Activated naive CD4-positive, alpha-beta T cell treated with anti-CD3 and anti-CD28 coated beads, Interleukin-2, amount 50 U/mL, for 72 hours (primary cell): ENCODE measurements around the gene PAF1. TPM values are rescaled to one million over a fixed set of nuclear protein-coding genes. Genes with fewer than 3 reads are reported as not detected.

Source experiments
- ATAC-seq, 2 donors: fragments of 150-1000 bp; cut with Tn5 transposase; 2 replicates each; pipeline ENCODE4 v1.10.0; 2021; ENCODE audit warnings: mild to moderate bottlenecking in 2 of 2, moderate library complexity in 2 of 2
- DNase-seq, 2 donors: peaks; one replicate each; pipeline ENCODE4 v3.0.0; 2021 to 2022; ENCODE audit warnings: low spot score in 2 of 2
- H3K27ac Mint-ChIP-seq, 2 donors: one replicate each; pipeline ENCODE4 v1.8.0; 2022; ENCODE audit warnings: mild to moderate bottlenecking in 2 of 2, mixed read lengths in 2 of 2
- H3K36me3 Mint-ChIP-seq, 2 donors: one replicate each; pipeline ENCODE4 v1.8.0; 2022; ENCODE audit warnings: mixed read lengths in 2 of 2
- H3K9me3 Mint-ChIP-seq, 2 donors: one replicate each; pipeline ENCODE4 v1.8.0; 2022; ENCODE audit warnings: mixed read lengths in 2 of 2
- total RNA-seq, 2 donors: library from RNA; stranded (reverse); gene quantifications; one replicate each; pipeline ENCODE4 v1.2.3, GENCODE V29; 2022

PAF1 gene
- 10 to 100 TPM; 42.2 to 58.2 TPM for total RNA-seq

DNA sequence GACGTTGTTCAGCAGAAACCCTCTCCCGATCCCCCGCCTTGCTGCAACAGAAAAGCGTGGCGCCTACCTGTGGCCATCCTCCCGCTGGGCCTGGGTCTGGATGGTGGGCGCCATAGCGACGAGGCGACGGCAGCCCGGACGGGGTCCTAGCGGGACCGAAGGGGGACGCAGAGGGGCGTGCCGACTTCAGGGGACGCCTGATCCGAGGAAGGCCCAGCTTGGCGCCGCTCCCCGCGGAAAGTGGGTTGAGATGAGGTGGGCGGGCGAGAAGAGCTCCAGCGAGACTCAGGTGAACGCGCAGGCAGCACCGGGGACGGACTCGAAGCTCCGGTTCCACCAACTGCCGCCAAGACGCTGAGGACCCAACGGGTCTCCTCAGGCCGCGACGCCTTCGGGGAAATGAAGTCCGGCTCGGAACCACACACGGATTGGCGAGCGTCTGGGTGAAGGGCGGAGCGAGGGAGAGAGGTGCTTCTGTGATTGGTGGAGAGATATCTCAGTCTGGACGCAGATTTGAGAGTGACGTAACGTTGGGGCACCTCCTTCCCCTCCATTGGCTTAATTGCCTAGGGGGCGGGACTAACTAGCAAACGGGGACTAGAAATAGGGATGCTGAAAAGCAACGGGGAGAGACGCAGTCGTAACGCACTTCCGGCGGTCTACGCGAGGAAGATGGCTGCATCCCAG lies at the start of gene PAF1, which contains the start of gene MED29:
PAF1 (minus strand) TSS at position 356 of the 687 bp plus-strand sequence; CDS start at position 114, 242 bp downstream.
MED29 (plus strand) TSS at position 628 of the 687 bp plus-strand sequence; CDS start at position 673, 45 bp downstream.
- ATAC-seq (peak; percentile 96 to 98), DNase-seq (peak; percentile 91 to 95)
- peaks cover 25 to 26% of the 10 kb centered on the region in 2 donors for H3K36me3 Mint-ChIP-seq
- peak within 1 kb of the TSS; percentile 99 for H3K27ac Mint-ChIP-seq
- H3K9me3 Mint-ChIP-seq, result no peaks in the 10 kb centered on the region

DNA sequence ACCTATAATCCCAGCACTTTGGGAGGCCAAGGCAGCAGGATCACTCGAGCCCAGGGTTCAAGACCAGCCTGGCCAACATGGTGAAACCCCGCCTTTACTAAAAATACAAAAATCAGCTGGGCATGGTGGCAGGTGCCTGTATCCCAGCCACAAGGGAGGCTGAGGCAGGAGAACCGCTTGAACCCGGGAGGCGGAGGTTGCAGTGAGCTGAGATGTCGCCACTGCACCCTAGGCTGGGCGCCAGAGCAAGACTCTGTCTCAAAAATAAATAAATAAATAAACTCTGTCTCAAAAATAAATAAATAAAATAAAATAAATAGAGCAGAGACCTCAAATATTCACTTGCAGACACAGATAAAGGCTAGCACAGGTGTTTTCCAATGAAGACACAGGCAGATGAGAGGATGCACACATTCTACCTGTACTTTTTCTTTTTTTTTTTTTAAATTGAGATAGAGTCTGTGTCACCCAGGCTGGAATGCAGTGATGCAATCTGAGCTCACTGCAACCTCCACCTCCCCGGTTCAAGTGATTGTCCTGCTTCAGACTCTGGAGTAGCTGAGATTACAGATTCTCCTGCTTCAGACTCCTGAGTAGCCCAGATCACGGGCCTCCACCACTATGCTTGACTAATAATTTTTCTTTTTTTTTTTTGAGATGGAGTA lies 47.5 kb upstream of the PAF1 start:
- DNase-seq (no peak), ATAC-seq (no peak)
- Mint-ChIP-seq H3K36me3 (peaks cover 23 to 28% of the 10 kb centered on the region in 2 donors), H3K27ac (no peak overlapping the region), H3K9me3 (no peaks in the 10 kb centered on the region)

- H3K36me3 Mint-ChIP-seq, result peaks cover 35 to 38% of the 10 kb centered on the region in 2 donors
These were observed 45.4 kb upstream of the PAF1 start for GRCh38 chr19:39436350-39436716.

DNA sequence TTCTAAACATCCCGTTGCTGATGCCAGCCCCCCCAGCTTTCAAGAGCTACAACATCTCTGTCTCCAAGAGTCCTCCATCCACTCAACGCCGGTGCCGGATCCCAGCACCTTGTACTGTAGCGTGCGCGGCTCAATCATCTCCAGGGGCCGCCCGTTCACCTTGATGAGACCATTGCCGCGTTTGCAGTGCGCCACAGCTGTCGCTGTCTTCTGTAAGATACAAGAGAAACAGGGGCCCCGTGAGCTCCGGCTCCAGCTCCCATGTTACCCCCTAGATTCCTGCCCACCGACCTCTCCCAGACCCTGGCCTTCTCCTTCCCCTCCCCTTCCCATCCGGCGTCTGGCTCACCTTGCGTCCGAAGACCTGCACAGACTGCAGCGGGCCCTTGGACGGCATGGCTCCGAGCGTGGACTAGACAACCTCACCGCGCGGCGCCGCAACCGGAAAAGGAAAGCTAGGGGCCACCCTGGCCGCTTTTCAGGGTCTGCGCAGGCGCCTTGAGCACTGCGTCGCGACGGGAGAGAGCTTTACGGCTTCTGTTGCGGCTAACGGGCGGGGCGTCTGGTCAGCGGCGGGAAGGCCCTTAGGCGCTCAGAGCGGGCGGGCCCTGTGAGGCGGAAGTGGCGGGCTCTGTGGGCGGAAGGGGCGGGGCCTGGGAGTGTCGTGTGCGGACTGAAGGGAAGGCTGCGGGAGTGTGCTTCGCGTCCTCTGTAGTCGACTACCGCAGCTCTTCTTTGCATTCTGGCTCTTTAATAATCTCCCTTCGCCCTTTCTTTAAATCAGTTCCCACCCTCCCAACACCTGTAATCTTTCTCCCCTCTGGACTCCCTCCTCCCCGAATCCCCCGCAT lies 44.8 kb upstream of the PAF1 start, which contains the start of gene RPS16:
RPS16 (minus strand) TSS at position 451 of the 851 bp plus-strand sequence; CDS start at position 397, 54 bp downstream.
- H3K36me3 Mint-ChIP-seq, result peaks cover 35 to 38% of the 10 kb centered on the region in 2 donors
- peak within 1 kb of the TSS; percentile 96 to 100 for H3K27ac Mint-ChIP-seq
- ATAC-seq, result peak; percentile 93 to 94

More at GRCh38 chr19:39436350-39436716, 45.4 kb upstream of the PAF1 start:
- no peak for DNase-seq
- Mint-ChIP-seq H3K27ac (peak overlapping the region; percentile 96 to 100), H3K9me3 (no peaks in the 10 kb centered on the region)
- ATAC-seq, result no peak

DNA sequence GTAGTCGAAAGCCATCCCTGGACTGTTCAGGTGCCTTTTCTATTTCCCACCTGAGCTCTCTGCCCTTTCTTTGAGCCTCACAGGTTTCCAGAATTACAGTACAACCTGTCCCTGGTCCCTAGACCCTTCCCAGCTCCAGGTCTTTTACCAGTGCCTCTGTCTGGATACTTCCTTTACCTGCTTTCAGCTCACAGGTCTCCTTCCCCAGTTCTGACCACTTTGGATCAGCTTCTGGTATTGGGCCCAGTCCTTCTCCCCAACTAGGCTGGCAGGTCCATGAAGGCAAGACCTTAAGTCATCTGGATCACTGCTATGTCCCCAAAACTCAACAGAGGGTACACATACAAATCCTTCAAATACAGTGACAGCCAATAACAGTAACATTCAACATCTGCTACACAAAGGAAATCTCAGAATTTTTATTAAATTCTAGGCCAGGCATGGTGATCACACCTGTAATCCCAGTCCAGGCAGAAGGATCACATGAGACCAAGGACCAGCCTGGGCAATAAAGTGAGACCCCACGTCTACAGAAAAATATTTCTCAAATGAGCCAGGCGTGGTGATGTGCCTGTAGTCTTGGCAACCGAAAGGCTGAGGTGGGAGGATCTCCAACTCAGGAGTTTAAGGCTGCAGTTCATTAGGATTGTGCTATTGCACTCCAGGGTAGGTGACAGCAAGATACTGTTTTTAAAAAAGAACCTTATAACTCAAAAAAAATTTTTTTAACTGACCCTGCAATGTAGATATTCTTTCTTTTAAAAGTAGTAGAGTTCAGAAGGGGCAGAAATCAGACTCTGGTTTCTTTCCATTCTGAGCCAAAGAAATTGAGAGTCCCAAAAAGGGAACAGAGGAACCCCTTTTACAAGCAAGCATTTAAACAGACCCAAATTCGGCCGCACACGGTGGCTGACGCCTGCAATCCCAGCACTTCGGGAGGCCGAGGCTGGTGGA lies 43.5 kb upstream of the PAF1 start:
- H3K27ac Mint-ChIP-seq, result peak overlapping the region; percentile 96 to 100
- DNase-seq (no peak), ATAC-seq (no peak)
- H3K9me3 Mint-ChIP-seq, result no peaks in the 10 kb centered on the region
- peaks cover 35 to 38% of the 10 kb centered on the region in 2 donors for H3K36me3 Mint-ChIP-seq

More for the DNA sequence above, 44.8 kb upstream of the PAF1 start, which contains the start of gene RPS16:
- DNase-seq, result peak; percentile 99
- no peaks in the 10 kb centered on the region for H3K9me3 Mint-ChIP-seq

DNA sequence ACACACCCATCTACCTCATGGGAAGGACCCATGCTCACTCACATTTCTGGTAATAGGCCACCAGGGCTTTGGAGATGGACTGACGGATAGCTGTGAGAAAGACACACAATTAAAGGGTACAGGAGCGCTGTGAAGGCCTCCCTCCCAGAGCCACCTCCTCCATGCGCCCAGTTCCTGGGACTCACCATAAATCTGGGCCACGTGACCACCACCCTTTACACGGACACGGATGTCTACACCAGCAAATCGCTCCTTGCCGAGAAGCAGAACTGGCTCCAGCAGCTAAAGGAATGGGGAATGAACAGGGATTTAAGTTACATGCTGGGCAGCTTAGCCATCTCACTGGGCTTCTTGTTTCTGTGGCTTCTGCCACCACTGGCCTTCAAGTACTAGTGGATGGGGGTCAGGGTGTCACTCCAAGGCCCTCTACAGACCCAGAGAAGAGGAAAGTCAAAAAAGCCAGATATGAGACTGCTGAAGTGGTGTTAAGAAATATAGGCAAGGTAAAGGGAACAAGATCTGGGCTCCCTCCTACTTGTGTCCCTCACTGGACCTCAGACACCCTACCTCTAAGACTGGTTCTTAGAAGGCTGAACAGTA lies 42.7 kb upstream of the PAF1 start:
- Mint-ChIP-seq H3K36me3 (peaks cover 35 to 38% of the 10 kb centered on the region in 2 donors), H3K27ac (peak overlapping the region; percentile 96 to 100)
- no peak for ATAC-seq

DNA sequence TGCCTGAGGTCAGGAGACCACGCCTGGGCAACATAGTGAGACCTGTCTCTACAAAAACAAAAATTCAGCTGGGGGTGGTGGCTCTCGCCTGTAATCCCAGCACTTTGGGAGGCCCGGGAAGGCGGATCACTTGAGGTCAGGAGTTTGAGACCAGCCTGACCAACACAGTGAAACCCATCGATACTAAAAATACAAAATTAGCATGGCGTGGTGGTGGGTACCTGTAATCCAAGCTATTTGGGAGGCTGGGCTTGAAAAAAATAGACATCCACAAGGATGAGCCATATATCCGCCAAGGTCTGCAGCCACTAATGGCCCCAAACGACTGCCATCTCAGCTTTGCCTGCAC lies 41.7 kb upstream of the PAF1 start:
- no peaks in the 10 kb centered on the region for H3K9me3 Mint-ChIP-seq
- DNase-seq (no peak), ATAC-seq (no peak)
- peak overlapping the region; percentile 96 to 100 for H3K27ac Mint-ChIP-seq
- H3K36me3 Mint-ChIP-seq, result peaks cover 35 to 38% of the 10 kb centered on the region in 2 donors

More for the DNA sequence above, 42.7 kb upstream of the PAF1 start:
- no peak for DNase-seq
- no peaks in the 10 kb centered on the region for H3K9me3 Mint-ChIP-seq

DNA sequence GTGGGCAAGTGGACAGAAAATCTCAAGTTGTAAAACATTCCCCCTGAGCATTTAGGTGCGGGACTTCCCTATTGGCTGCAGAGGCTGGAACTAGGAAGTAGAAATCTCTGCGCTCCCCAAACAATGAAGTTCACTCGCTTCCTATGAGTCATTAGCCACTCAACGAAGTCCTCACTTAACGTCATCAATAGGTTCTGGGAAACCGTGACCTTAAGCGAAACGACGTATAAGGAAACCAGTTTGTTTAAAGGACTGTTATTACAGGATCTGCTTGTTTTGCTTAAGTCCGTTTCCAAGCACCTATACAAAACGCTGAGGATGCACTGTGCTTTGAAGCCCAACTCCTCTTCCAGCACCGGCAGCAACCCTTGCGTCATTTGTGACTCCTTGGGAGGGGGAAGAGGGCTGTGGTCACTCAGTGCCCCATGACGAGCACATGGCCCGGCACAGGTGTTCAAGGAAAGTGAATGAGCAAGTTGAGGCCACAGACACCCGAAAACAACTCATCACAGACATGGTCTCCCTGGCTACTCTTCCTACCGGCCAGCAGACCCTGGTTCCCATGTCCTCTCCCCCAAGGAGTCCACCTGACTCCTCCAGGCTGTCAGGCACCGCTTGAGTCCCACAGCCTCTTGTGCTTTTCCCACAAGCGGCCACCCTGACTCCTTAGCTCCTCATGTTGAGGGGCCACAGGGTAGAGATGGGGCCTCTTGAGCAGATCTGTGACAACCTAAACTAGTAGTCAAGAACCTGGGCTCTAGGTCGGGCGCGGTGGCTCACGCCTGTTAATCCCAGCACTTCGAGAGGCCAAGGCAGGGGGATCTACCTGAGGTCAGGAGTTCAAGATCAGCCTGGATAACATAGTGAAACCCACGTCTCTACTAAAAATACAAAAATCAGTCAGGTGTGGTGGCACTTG lies 40.0 kb upstream of the PAF1 start:
- Mint-ChIP-seq H3K9me3 (no peaks in the 10 kb centered on the region), H3K27ac (peak overlapping the region; percentile 96 to 98), H3K36me3 (peaks cover 32 to 34% of the 10 kb centered on the region in 2 donors)
- DNase-seq (peak; percentile 69 to 83), ATAC-seq (peak; percentile 75 to 76)

DNA sequence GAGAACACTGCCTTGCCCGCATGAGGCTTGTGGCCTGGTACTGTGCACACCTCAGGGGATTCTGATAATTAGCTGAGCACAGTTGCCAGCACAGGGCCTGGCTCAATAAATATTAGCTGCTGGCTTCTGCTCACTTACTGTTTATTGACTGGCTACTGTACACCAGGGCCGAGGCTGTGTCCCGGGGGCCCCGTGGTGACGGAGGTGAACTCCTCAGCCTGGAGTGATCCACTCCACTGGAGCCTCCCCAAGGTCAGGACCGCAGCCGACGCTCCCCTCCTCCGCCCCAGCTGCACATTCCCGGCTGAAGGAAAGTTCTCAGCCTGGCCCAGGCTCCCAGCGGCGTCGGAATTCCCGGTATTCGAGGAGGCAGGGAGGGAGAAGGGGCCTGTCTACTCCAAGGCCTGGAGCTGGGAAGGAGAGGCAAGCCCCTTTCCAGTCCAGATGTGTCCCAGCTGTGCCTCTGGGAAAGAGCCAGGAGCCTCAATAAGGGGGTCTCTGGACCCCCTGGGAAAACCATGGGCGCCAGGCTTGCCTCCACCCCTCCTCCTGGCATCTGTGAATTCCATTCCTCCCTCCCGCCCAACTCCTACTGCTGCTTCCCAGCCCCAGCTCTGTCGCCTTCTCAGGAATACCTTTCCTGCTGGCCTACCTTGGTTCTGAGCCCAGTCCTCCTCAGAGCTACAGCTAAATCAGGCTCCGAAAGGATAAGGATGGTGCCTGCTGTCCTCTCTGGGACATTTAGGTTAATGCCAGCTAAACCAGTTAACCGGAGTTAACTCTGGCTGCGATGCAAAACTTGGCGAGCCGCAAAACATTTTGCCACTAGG lies 37.6 kb upstream of the PAF1 start:
- Mint-ChIP-seq H3K36me3 (peaks cover 11 to 13% of the 10 kb centered on the region in 2 donors), H3K27ac (peak overlapping the region; percentile 50 to 96), H3K9me3 (no peaks in the 10 kb centered on the region)
- DNase-seq, result no peak
- ATAC-seq, result peak in 1 of 2 donors; percentile 3

DNA sequence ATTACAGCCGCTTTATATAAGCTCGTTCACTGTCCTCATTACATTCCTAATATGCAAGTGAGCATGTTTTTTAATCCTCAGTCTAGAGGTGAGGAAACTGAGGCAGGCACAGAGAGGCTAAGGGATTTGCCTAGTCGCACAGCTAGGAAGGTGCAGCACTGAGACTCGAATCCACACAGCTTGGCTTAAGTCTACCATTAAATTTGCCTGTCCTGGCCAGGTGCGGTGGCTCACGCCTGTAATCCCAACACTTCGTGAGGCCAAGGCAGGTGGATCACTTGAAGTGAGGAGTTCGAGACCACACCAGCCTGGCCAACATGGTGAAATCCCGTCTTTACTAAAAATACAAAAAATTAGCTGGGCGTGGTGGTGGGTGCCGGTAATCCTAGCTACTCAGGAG lies 36.8 kb upstream of the PAF1 start:
- ATAC-seq, result no peak

GRCh38 chr19:39426170-39426569 lies 35.3 kb upstream of the PAF1 start:
- Mint-ChIP-seq H3K9me3 (no peaks in the 10 kb centered on the region), H3K27ac (no peak overlapping the region), H3K36me3 (no peaks in the 10 kb centered on the region)
- no peak for DNase-seq
- no peak for ATAC-seq

More for the DNA sequence above, 36.8 kb upstream of the PAF1 start:
- no peak for DNase-seq
- no peaks in the 10 kb centered on the region for H3K9me3 Mint-ChIP-seq
- peaks cover 3 to 5% of the 10 kb centered on the region in 2 donors for H3K36me3 Mint-ChIP-seq
- H3K27ac Mint-ChIP-seq, result peak overlapping the region in 1 of 2 donors; percentile 35

DNA sequence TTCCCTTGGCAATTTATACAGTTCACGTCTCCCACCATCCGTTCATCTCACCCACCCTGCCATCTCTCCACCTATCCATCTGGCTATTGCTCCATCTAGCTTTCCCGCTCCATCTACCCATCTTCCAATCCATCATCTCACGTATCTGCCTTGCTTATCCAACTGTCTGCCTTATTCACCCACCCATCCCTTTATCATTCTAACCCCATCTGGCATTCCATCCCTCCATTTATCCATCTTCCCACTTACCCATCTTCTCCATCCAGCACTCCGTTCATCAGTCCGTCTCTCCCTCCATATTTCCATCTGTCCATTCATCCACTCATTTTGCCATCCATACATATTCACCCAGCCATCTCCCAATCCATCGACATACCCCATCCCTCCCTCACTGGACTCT lies 34.8 kb upstream of the PAF1 start:
- H3K9me3 Mint-ChIP-seq, result no peaks in the 10 kb centered on the region

DNA sequence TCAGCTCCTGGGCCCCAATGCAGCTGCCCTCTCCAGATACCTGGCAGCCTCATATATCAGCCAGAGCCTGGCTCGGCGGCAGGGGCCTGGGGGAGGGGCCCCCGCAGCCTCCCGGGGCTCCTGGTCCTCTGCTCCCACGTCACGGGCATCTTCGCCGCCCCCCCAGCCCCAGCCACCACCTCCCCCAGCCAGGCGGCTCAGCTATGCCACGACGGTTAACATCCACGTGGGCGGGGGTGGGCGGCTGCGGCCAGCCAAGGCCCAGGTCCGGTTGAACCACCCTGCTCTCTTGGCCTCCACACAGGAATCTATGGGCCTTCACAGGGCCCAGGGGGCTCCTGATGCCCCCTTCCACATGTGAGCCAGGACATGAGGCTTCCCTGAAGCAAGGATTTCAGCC lies 34.0 kb upstream of the PAF1 start:
- H3K9me3 Mint-ChIP-seq, result no peaks in the 10 kb centered on the region

More for the DNA sequence above, 34.8 kb upstream of the PAF1 start:
- Mint-ChIP-seq H3K27ac (no peak overlapping the region), H3K36me3 (no peaks in the 10 kb centered on the region)
- ATAC-seq, result no peak
- no peak for DNase-seq

More for the DNA sequence above, 34.0 kb upstream of the PAF1 start:
- no peak overlapping the region for H3K27ac Mint-ChIP-seq
- no peaks in the 10 kb centered on the region for H3K36me3 Mint-ChIP-seq
- ATAC-seq, result no peak
- no peak for DNase-seq
